PC-9 (cell line): Measurements from ENCODE around the gene ATG10.
"Not testable (repeated sequence)": the region's sequence is repeated elsewhere in the genome, so short reads cannot be mapped to it uniquely, and the experiment has no call there.

Source experiments
- EZH2 ChIP-seq: fragments of 200-600 bp; sonication (generic); IDR thresholded peaks from 2 replicates; pipeline ENCODE4 v1.8.0; 2017; ENCODE audit warnings: antibody characterized with exemption, low read depth
- TF ChIP-seq, protein P1 (sequence below): fragments of 200-600 bp; sonication (generic); conservative IDR thresholded peaks from 2 replicates; pipeline ENCODE4 v1.6.1; 2017; ENCODE audit warnings: mixed run types, antibody characterized with exemption, mild to moderate bottlenecking, moderate library complexity

DNA sequence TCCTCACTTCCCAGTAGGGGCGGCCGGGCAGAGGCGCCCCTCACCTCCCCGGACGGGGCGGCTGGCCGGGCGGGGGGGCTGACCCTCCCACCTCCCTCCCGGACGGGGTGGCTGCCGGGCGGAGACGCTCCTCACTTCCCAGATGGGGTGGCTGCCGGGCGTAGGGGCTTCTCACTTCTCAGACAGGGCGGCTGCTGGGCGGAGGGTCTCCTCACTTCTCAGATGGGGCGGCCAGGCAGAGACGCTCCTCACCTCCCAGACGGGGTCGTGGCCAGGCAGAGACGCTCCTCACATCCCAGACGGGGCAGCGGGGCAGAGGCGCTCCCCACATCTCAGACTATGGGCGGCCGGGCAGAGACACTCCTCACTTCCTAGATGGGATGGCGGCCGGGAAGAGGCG lies 11.7 kb downstream of the ATG10 start:
- TF ChIP-seq, protein P1, sequence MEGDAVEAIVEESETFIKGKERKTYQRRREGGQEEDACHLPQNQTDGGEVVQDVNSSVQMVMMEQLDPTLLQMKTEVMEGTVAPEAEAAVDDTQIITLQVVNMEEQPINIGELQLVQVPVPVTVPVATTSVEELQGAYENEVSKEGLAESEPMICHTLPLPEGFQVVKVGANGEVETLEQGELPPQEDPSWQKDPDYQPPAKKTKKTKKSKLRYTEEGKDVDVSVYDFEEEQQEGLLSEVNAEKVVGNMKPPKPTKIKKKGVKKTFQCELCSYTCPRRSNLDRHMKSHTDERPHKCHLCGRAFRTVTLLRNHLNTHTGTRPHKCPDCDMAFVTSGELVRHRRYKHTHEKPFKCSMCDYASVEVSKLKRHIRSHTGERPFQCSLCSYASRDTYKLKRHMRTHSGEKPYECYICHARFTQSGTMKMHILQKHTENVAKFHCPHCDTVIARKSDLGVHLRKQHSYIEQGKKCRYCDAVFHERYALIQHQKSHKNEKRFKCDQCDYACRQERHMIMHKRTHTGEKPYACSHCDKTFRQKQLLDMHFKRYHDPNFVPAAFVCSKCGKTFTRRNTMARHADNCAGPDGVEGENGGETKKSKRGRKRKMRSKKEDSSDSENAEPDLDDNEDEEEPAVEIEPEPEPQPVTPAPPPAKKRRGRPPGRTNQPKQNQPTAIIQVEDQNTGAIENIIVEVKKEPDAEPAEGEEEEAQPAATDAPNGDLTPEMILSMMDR = not testable (repeated sequence)
- TF ChIP-seq EZH2 = not testable (repeated sequence)
